Amygdala (tissue), 56 donors: Measurements from ENCODE around the gene IDUA.
"Not testable (repeated sequence)": the region's sequence is repeated elsewhere in the genome, so short reads cannot be mapped to it uniquely, and the experiment has no call there.

Source experiments
- DNase-seq, 56 donors: peaks; one replicate each; lab custom pipeline; 2025; lab: John Stamatoyannopoulos, UW

IDUA gene

DNA sequence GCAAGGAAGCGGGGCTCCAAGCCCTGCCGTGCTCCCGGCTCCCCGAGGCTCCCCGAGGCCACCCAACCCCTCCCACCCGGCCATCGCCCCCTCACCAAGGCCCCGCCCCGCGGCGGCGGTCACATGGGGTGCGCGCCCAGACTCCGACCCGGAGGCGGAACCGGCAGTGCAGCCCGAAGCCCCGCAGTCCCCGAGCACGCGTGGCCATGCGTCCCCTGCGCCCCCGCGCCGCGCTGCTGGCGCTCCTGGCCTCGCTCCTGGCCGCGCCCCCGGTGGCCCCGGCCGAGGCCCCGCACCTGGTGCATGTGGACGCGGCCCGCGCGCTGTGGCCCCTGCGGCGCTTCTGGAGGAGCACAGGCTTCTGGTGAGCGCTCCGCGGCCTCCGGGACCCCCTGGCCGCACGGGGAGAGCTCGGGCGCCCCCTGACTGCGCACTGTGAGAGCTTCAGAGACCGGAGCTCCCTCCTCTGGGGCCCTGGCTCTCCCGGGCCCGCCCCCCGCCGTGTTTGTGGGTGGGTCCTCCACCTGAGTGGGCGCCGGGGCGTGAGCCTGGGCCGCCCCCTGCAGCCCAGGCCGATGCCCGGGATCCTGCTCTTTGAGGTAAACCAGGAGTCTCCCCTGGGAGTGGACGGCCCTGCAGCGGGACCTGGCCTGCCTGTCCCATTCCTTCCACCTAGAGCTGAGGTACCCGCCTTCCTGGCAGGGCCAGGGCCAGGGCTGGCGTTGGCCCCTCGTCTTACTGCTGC lies at the start of gene IDUA:
IDUA (plus strand) TSS at position 166 of the 745 bp plus-strand sequence; CDS start at position 207, 41 bp downstream.
- peak in 55 of 56 donors; percentile 28 to 87 (median 73) for DNase-seq

GRCh38 chr4:939508-939907 lies 47.3 kb upstream of the IDUA start:
- not testable (repeated sequence) for DNase-seq

GRCh38 chr4:945274-946102 lies 41.4 kb upstream of the IDUA start:
- DNase-seq, result no peak

- no peak for DNase-seq
These were observed 40.8 kb upstream of the IDUA start for GRCh38 chr4:946103-946450.

DNA sequence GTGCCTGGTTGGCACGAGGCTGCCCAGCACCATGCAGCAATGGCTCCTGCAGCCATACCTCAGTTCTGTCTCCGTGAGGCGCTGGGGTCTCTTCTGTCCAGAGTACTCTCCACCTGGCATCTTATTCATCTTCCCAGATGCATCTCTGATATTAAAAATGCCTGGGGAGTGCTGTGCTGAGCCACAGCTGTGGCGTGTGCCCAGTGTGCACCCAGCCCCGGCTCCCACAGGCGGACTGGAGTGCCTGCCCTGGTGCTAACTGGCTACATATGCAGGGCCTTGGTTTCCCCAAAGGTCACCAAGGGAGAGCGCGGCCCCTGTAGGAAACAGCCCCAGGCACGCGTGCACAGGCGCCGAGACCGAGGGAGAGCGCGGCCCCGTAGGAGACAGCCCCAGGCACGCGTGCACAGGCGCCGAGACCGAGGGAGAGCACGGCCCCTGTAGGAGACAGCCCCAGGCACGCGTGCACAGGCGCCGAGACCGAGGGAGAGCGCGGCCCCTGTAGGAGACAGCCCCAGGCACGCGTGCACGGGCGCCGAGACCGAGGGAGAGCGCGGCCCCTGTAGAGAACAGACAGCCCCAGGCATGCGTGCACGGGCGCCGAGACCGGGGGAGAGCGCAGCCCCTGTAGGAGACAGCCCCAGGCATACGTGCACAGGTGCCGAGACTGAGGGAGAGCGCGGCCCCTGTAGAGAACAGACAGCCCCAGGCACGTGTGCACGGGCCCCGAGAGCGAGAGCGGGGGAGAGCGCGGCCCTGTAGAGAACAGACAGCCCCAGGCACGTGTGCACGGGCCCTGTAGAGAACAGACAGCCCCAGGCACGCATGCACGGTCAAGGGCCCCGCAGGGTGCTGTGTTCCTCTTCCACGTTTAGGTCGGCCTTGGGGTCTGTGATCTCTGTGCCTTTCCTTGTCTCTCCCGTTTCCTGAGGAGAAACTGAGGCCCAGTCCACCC lies 40.0 kb upstream of the IDUA start:
- DNase-seq, result no peak

DNA sequence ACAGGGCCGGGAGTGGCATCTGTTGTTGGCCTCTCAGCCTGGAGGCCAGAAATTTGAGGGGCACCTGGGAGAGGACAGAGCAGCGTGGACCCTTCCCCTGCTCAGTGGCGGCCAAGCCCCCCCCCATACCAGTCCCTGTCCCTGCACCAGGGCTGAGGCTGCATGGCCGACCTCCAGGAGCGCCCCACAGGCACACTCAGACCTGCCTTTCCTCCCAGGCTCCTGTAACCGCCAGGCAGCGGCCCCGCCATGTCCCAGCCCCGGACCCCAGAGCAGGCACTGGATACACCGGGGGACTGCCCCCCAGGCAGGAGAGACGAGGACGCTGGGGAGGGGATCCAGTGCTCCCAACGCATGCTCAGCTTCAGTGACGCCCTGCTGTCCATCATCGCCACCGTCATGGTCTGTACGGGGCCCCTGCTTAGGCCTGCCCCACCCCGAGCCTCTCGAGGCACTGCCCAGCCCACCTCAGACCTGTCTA lies 39.3 kb upstream of the IDUA start:
- DNase-seq, result no peak

DNA sequence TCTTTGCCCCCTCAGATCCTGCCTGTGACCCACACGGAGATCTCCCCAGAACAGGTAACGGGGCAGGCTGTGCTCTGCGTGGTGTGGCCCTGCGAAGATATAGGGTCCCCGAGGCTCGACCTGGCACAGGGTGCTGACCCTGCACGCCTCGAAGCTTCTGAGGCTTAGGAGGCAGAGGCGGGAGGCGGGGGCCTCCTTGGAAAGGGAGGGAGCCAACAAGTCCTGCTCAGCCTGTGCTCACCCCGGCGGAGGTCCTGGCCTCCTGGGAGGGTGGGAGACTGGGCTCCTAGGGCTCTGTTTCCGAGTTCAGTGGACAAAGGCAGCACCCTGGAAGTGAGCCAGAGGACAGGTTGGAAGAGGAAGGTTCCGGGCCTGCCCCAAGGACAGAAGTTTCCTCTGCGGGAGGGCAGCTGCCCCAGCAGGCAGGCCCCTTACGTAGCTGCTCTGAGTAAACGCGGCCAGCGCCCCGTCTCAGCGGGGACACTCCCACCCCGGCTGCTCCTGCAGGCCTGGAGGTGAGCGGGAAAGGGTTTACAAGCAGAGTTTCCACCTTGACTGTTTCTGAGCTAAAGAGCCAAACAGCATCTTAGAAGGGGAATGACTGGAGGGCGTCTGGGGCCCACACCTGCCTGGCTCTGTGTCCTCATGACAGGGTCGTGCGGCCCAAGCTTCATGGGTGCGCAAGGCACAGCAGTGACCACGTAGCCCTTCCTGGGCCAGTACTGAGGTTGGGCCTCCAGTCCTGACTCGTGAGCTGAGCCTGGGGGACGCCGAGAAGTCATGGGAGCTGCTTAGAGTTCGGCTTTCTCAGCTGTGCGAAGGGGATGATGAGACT lies 38.5 kb upstream of the IDUA start:
- no peak for DNase-seq

DNA sequence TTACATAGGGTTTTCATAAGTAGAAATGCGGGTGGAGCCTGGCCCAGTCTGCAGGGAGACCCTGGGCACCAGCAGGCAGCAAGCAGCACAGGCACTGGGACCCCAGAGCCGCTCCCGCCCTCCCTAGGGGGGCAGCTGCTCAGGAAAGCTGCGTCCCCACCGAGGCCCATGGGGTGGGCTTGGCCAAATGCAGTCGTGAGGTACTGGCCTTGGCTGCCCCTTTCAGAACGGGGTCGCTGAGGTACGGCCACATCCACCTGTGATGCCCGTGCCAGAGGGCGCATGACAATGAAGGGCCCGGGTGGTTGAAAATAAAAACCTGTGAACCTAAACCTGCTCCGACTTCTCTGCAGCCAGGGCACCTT lies 37.9 kb upstream of the IDUA start:
- DNase-seq, result no peak

DNA sequence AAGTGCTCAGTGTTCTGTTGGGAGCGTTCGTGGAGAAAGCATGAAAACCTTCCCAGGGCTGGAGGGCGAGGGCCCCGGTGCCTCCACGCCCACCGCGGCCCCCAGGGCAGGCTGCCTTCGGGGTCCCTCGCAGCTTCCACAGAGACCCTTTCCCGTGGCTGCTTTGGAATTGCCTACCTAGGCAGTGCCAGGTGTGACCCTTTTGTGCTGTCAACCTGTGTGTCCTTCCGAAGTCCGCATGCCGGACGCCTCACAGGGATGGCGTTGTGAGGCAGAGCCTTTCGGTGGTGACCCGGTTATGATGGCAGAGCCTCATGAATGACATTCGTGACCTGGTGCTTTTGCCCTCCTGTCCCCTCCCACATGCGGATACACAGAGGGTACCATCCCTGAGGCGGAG lies 37.2 kb upstream of the IDUA start:
- no peak for DNase-seq

DNA sequence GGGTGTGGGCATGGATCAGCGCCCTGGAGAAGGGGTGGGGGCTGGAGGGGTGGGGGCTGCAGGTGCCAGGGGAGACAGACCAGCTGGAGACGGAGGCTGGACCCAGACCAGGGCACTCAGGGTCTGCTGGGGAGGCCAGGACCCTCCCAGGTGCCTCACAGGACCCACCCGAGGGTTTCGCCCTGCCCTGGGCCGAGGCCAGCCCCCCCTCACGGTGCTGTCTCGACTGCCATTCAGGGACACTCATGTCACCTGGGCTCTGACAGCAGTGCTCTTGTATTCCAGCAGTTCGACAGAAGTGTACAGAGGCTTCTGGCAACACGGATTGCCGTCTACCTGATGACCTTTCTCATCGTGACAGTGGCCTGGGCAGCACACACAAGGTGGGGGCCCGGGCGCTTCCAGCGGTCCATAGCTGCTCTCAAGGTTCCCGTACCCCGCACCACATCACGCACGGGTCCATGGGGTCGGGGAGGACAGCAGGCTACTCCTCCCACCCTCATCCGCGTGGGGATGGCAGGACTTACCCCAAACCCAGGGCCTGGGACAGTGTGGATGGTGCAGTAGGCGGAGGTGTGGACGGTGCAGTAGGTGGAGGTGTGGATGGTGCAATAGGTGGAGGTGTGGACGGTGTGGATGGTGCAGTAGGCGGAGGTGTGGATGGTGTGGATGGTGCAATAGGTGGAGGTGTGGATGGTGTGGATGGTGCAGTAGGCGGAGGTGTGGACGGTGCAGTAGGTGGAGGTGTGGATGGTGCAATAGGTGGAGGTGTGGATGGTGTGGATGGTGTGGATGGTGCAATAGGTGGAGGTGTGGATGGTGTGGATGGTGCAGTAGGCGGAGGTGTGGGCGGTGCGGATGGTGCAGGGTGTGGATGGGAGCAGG lies 36.5 kb upstream of the IDUA start:
- no peak for DNase-seq

GRCh38 chr4:951186-951585 lies 35.7 kb upstream of the IDUA start:
- DNase-seq, result no peak

GRCh38 chr4:951594-952468 lies 35.0 kb upstream of the IDUA start:
- DNase-seq, result no peak

- no peak for DNase-seq
These were observed 33.8 kb upstream of the IDUA start for GRCh38 chr4:952881-953573.

GRCh38 chr4:953574-953915 lies 33.3 kb upstream of the IDUA start:
- no peak for DNase-seq

DNA sequence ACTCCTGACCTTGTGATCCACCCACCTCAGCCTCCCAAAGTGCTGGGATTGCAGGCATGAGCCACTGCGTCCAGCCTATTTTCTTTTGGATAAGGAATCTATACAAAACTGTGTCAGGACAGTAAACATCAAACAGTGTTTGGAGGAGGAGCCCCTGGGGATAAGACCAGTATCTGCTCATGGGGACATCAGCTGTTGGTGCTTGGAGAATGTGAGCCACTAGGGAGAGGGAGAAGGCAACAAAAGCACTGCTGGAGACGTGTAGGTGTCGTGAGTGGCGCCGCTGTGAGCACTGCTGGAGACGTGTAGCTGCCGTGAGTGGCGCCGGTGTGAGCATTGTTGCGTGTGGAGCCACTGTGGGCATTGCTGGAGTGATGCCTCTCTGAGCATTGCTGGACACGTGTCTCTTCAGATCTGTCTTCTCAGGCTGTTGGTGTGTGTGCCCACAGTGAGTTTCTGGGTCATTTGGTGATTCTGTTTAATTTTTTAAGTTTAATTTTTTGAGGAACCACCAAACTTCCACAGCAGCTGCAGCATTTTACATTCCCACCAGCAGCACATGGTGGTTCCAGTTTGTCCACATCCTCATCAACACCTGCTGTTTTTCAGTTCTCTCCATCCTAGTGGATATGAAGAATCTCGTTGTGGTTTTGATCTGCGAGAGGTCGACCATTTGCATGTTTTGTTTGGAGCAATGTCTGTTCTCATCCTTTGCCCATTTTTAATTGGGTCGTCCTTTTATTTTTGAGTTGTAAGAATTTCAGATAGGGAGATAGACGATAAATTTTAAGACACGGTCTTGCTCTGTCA lies 32.4 kb upstream of the IDUA start:
- no peak for DNase-seq

GRCh38 chr4:955161-955921 lies 31.5 kb upstream of the IDUA start:
- no peak for DNase-seq
